HFFc6 (cell line): ENCODE data around the gene NCOA1. TPM values are rescaled to one million over a fixed set of nuclear protein-coding genes. Genes with fewer than 3 reads are reported as not detected.

Experiments
- DNase-seq: peaks from one replicate; pipeline ENCODE4 v3.0.0-alpha.2; 2018
- H3K27ac Mint-ChIP-seq: 2 replicates; pipeline ENCODE4 v1.8.0; 2020; ENCODE audit warnings: mild to moderate bottlenecking, mixed read lengths
- H3K27me3 Mint-ChIP-seq: 2 replicates; pipeline ENCODE4 v1.8.0; 2021; ENCODE audit warnings: mild to moderate bottlenecking, moderate library complexity, mixed read lengths; ENCODE audit not compliant: insufficient read depth
- H3K36me3 Mint-ChIP-seq: 2 replicates; pipeline ENCODE4 v1.8.0; 2021; ENCODE audit warnings: low read depth, mixed read lengths
- H3K4me1 Mint-ChIP-seq: 2 replicates; pipeline ENCODE4 v1.8.0; 2020; ENCODE audit warnings: low read depth, mixed read lengths
- H3K4me3 Mint-ChIP-seq: 2 replicates; pipeline ENCODE4 v1.8.0; 2020; ENCODE audit warnings: mild to moderate bottlenecking, moderate library complexity, mixed read lengths
- H3K9me3 Mint-ChIP-seq: 2 replicates; pipeline ENCODE4 v1.8.0; 2020; ENCODE audit warnings: mild to moderate bottlenecking, mixed read lengths
- total RNA-seq, 6 experiments: library from RNA; stranded (reverse); fragmentation: NEBNext Ultra II Directional; extraction: Animal tissue kit (Norgen Biotek cat#: 25700); gene quantifications; 2 replicates in 1 of 6; 3 replicates in 5 of 6; pipeline ENCODE4 v1.2.3, GENCODE V29; 2021
- TF ChIP-seq, protein P1 (sequence below): fragments of 200-600 bp; sonication (generic); IDR thresholded peaks from 2 replicates; pipeline ENCODE4 v1.5.0; 2021; ENCODE audit warnings: antibody characterized with exemption, mild to moderate bottlenecking

Gene NCOA1
- total RNA-seq, 6 experiments from 2014 or later: 8.6 to 11.2 (median 10.7) TPM

DNA sequence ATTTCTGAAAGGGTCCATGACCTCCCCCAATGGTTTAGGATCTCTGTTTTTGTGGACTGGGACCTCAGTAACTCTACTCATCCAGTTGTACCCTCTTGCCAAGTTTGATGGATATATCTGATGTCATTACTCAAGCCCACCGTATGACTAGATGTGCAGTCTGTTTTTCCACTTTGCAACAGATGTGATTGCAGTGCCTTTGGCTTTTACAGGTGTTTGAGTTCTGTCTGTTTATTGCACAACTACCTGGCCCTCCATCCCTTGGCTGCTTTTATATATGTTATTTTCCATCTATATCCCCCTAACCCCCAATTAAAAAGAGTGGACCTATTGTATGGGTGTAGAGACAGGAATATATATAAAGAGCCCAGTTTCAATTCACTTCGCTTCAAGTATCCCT lies 10.8 kb downstream of the NCOA1 start:
- no peaks in the 10 kb centered on the region for H3K27me3 Mint-ChIP-seq
- no peak overlapping the region for H3K27ac Mint-ChIP-seq

DNA sequence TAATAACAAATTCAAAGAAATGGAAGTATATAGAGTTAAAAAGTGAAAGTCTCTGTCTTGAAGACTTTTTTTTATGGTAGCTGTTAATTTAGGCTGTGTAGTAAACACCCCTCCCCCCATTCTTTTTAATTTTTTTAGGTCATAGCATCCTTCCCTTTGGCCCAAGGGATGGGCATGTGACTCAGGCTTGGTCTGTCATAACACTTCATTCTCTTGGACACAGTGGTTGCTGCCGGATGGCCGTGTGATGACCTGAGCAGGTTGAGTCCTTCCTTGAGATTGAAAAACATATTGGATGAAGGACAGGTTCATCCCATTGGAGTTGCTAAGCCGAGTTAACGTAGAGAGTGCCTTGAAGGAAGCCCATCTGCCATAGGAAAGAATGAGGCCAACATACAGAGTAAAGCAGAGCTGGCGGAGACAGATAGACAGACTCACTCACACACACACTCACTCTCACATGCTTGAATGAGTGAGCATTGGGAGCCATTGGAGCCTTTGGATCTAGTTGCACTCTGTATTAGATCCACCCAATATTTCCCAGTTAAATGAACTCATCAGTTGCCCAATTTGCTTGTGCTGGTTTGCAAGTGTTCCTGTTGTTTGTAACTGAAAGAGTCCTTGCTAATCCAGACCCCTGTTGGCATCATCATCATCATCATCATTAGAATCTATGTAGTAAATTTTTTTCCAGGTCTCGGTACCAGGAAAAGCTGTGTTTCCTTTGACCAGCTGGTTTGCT lies 14.7 kb downstream of the NCOA1 start:
- no peaks in the 10 kb centered on the region for H3K9me3 Mint-ChIP-seq
- TF ChIP-seq, protein P1, sequence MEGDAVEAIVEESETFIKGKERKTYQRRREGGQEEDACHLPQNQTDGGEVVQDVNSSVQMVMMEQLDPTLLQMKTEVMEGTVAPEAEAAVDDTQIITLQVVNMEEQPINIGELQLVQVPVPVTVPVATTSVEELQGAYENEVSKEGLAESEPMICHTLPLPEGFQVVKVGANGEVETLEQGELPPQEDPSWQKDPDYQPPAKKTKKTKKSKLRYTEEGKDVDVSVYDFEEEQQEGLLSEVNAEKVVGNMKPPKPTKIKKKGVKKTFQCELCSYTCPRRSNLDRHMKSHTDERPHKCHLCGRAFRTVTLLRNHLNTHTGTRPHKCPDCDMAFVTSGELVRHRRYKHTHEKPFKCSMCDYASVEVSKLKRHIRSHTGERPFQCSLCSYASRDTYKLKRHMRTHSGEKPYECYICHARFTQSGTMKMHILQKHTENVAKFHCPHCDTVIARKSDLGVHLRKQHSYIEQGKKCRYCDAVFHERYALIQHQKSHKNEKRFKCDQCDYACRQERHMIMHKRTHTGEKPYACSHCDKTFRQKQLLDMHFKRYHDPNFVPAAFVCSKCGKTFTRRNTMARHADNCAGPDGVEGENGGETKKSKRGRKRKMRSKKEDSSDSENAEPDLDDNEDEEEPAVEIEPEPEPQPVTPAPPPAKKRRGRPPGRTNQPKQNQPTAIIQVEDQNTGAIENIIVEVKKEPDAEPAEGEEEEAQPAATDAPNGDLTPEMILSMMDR: no peak
- no peaks in the 10 kb centered on the region for H3K4me1 Mint-ChIP-seq
- H3K27ac Mint-ChIP-seq: no peak overlapping the region
- H3K4me3 Mint-ChIP-seq: no peak overlapping the region
- no peaks in the 10 kb centered on the region for H3K36me3 Mint-ChIP-seq
- no peaks in the 10 kb centered on the region for H3K27me3 Mint-ChIP-seq
- DNase-seq: no peak

More for the DNA sequence above, 10.8 kb downstream of the NCOA1 start:
- Mint-ChIP-seq H3K9me3 (no peaks in the 10 kb centered on the region), H3K36me3 (no peaks in the 10 kb centered on the region), H3K4me3 (no peak overlapping the region), H3K4me1 (no peaks in the 10 kb centered on the region)
- no peak for DNase-seq
- TF ChIP-seq, protein P1: no peak

DNA sequence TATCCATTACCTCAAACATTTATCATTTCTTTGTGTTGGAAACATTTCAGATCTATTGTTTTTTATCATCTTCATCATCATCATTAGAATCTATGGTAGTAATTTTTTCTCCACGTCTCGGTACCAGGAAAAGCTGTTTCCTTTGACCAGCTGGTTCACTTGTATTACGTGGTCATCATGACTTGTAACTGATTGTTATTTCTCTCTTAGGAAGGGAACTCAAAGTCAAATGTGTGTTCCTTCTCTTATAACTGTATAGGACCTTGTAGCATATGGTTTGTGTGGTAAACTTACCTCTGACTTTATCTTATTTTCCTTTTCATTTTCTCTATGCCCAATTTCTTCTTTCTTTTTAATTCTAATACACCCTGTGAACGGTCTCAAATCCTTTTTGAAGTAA lies 16.5 kb downstream of the NCOA1 start:
- no peaks in the 10 kb centered on the region for H3K36me3 Mint-ChIP-seq
- H3K9me3 Mint-ChIP-seq: no peaks in the 10 kb centered on the region
- H3K27me3 Mint-ChIP-seq: no peaks in the 10 kb centered on the region
- H3K27ac Mint-ChIP-seq: no peak overlapping the region
- DNase-seq: no peak
- TF ChIP-seq, protein P1: no peak
- H3K4me1 Mint-ChIP-seq: peaks cover 11% of the 10 kb centered on the region
- H3K4me3 Mint-ChIP-seq: no peak overlapping the region

DNA sequence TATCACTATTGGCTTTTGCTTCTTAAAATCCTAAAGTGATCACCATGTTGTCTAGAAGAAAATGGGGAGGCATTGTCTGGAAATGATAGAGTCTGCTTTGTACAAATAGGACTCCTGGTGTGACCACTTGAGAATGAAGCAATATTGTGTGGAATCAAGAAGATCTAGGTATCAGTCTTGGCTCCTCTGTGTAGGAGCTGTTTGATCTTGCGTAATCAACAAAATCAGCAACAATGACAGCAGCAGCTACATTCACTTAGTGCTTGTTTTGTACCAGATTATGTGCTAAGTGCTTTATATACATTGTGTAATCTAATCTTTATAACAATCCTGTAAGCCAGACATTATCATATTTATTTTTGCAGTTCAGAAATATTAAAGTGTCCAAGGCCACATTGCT lies 17.8 kb downstream of the NCOA1 start:
- TF ChIP-seq, protein P1: no peak
- no peak for DNase-seq
- no peaks in the 10 kb centered on the region for H3K27me3 Mint-ChIP-seq
- no peaks in the 10 kb centered on the region for H3K36me3 Mint-ChIP-seq
- no peaks in the 10 kb centered on the region for H3K9me3 Mint-ChIP-seq
- H3K27ac Mint-ChIP-seq: no peak overlapping the region
- no peak overlapping the region for H3K4me3 Mint-ChIP-seq
- H3K4me1 Mint-ChIP-seq: peaks cover 21% of the 10 kb centered on the region

DNA sequence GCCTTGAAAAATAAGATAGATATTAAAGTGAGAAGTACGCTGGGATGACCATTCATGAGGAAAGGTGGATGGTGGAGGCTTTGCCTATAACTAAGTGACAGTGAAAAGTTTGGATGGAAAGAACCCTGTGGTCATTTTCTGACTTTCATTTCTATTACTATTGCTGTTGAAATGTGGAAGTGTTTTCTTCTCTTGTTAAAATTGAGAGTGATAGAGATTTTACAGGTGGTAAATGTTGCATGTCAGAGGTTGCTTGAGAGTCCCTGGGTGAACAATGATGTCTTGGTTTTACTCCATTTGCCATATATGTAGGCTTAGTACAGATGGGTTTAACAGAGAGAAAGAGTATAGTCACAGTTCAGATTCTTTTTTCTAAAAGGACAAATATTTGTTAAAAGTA lies 18.4 kb downstream of the NCOA1 start:
- Mint-ChIP-seq H3K4me3 (no peak overlapping the region), H3K27me3 (no peaks in the 10 kb centered on the region), H3K4me1 (peaks cover 21% of the 10 kb centered on the region), H3K27ac (no peak overlapping the region), H3K9me3 (no peaks in the 10 kb centered on the region), H3K36me3 (no peaks in the 10 kb centered on the region)
- TF ChIP-seq, protein P1: no peak
- DNase-seq: no peak
